Ovary (tissue), 9 donors: Measurements from ENCODE around the gene TLDC2. TPM values are rescaled to one million over a fixed set of nuclear protein-coding genes. Genes with fewer than 3 reads are reported as not detected.

Experiments
- DNase-seq, 5 donors: peaks; one replicate each; pipeline ENCODE4 v3.0.0-alpha.2; 2019 to 2020
- H3K27ac ChIP-seq, 2 donors: fragments of 200-600 bp; one replicate each; pipeline versions ENCODE4 v1.5.1 to v1.8.0; 2019 to 2022
- H3K27me3 ChIP-seq: fragments of 200-600 bp; one replicate; pipeline ENCODE4 v1.8.0; 2022
- H3K36me3 ChIP-seq: fragments of 200-600 bp; sonication (generic); one replicate; pipeline ENCODE4 v1.5.1; 2019
- H3K4me1 ChIP-seq: one replicate; pipeline ENCODE4 v1.8.1; 2013; ENCODE audit warnings: mild to moderate bottlenecking, moderate library complexity; ENCODE audit not compliant: insufficient read depth
- H3K4me3 ChIP-seq: fragments of 200-600 bp; sonication (generic); one replicate; pipeline ENCODE4 v1.5.1; 2017
- H3K9me3 ChIP-seq, 2 donors: fragments of 200-600 bp in 1 of 2; sonication (generic) in 1 of 2; one replicate each; pipeline versions ENCODE4 v1.5.1 to v1.8.1; 2013 to 2019; ENCODE audit warnings: mild to moderate bottlenecking in 1 of 2, moderate library complexity in 1 of 2
- CTCF ChIP-seq, 3 donors: fragments of 450-650 bp in 2 of 3; fragments of 200-600 bp in 1 of 3; IDR thresholded peaks; one replicate each; pipeline versions ENCODE4 v1.5.1 to v1.8.0; 2016 to 2022; ENCODE audit warnings: antibody characterized with exemption in 3 of 3, mild to moderate bottlenecking in 1 of 3
- EP300 ChIP-seq: sonication (generic); formaldehyde crosslinking; IDR thresholded peaks from one replicate; pipeline ENCODE4 v1.6.1; 2017; ENCODE audit warnings: antibody characterized with exemption
- POLR2A ChIP-seq: fragments of 450-650 bp; IDR thresholded peaks from one replicate; pipeline ENCODE4 v1.6.1; 2017; ENCODE audit warnings: antibody characterized with exemption, mild to moderate bottlenecking, moderate library complexity
- WGBS, 3 donors: extraction: QIAGEN DNeasy Blood & Tissue Kit in 1 of 3; methylation state at CpG; one replicate each; pipeline versions ENCODE4 v1.1.5 to v1.1.7; 2013 to 2017; 5-methylcytosine and 5-hydroxymethylcytosine counted together
- intact Hi-C, 4 donors: fragments of 100-400 bp; cut with DNase I; formaldehyde crosslinking; loops; one replicate each; pipeline versions ENCODE4 v1.11.0 to v1.15.1; 2022 to 2023
- polyA plus RNA-seq, 2 donors: library from polyadenylated mRNA; stranded (reverse); fragments of 200-250 nt in 1 of 2; fragments of 350-450 nt in 1 of 2; fragmentation: Illumina TruSeq in 1 of 2; extraction: RNeasy Lipid Tissue Mini Kit (QIAGEN cat#74804) in 1 of 2; gene quantifications; one replicate each; pipeline ENCODE4 v1.2.3, GENCODE V29; 2013 to 2014
- total RNA-seq, 7 donors: library from RNA; depleted of rRNA in 2 of 7; stranded (reverse); fragments of >200 nt in 2 of 7; fragmentation: NEBNext Ultra II Directional in 3 of 7; extraction: Animal tissue kit (Norgen Biotek cat#: 25700) in 3 of 7; gene quantifications; one replicate each; pipeline versions ENCODE4 v1.1.0 to v1.2.4, GENCODE V29; 2016 to 2023
- donor health status: DM: no; HTN: no; CAD: no; lungs with moderate emphysema.
- donor health status: DM: no; HTN: no; CAD: no.
- donor health status: Bipolar disorder and iron deficiency.
- donor health status: DM: yes; HTN: yes; CAD: no.
- donor health status: DM: no; HTN: no; CAD: no.
- donor health status: DM: yes; HTN: yes; CAD: no.

Gene TLDC2
- total and polyA plus RNA-seq, 9 donors: 0.10 to 0.95 (median 0.33) TPM; not detected in 4

DNA sequence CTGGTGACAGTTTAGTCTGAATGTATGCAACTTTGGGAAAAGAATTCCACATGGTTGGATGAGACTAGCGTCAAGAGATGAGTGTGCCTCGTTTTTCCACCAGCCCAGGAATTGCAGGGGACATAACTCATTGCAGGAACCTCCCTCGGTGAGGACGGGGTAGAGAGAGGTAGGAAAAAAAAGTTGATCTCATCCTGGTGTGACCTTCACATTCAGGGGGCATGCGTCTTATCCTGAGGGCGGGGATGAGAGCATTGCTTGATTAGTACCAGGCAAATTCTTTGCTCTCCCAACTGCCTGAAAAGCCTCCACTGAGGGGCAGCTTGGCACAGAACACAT, 11.8 kb downstream of the TLDC2 start:
- no peak overlapping the region for H3K27ac ChIP-seq
- WGBS, 3 donors: 21 to 28% (median 24%) methylated on average over 6 of the region's 6 CpGs
- intact Hi-C loops: loop anchor here in 1 of 4 donors (10.0 kb wide), 1 partner anchor 273 kb away; no protein-coding TSS in a partner anchor

GRCh38 chr20:36888880-36889516, 13.1 kb downstream of the TLDC2 start:
- TF ChIP-seq EP300 (no peak), CTCF (IDR thresholded peaks at IDR 0.05) (no peak), POLR2A (no peak)
- H3K4me1 ChIP-seq: no peaks in the 10 kb centered on the region
- no peak for DNase-seq
- WGBS, 3 donors: 74 to 83% (median 77%) methylated on average over 15 of the region's 15 CpGs
- H3K27ac ChIP-seq: no peak overlapping the region
- H3K4me3 ChIP-seq: no peak overlapping the region
- intact Hi-C loops: loop anchor here in 1 of 4 donors (10.0 kb wide), 1 partner anchor 274 kb away; no protein-coding TSS in a partner anchor
- H3K27me3 ChIP-seq: no peaks in the 10 kb centered on the region
- H3K9me3 ChIP-seq: no peaks in the 10 kb centered on the region
- H3K36me3 ChIP-seq: no peaks in the 10 kb centered on the region

More for the DNA sequence above, 11.8 kb downstream of the TLDC2 start:
- TF ChIP-seq EP300 (no peak), CTCF (IDR thresholded peaks at IDR 0.05) (no peak), POLR2A (no peak)
- Histone ChIP-seq H3K9me3 (no peaks in the 10 kb centered on the region), H3K4me1 (no peaks in the 10 kb centered on the region), H3K36me3 (no peaks in the 10 kb centered on the region), H3K27me3 (no peaks in the 10 kb centered on the region), H3K4me3 (no peak overlapping the region)
- no peak for DNase-seq

- no peak for TF ChIP-seq POLR2A
- no peak for TF ChIP-seq EP300
- TF ChIP-seq CTCF (IDR thresholded peaks at IDR 0.05): no peak
- Histone ChIP-seq H3K9me3 (no peaks in the 10 kb centered on the region), H3K27me3 (no peaks in the 10 kb centered on the region), H3K4me1 (no peaks in the 10 kb centered on the region), H3K27ac (no peak overlapping the region), H3K36me3 (no peaks in the 10 kb centered on the region), H3K4me3 (no peak overlapping the region)
- WGBS, 3 donors: 82 to 86% (median 85%) methylated on average over 9 of the region's 9 CpGs
- intact Hi-C loops: no loop called here
- no peak for DNase-seq
Measured at GRCh38 chr20:36890586-36890985, 14.6 kb downstream of the TLDC2 start.

DNA sequence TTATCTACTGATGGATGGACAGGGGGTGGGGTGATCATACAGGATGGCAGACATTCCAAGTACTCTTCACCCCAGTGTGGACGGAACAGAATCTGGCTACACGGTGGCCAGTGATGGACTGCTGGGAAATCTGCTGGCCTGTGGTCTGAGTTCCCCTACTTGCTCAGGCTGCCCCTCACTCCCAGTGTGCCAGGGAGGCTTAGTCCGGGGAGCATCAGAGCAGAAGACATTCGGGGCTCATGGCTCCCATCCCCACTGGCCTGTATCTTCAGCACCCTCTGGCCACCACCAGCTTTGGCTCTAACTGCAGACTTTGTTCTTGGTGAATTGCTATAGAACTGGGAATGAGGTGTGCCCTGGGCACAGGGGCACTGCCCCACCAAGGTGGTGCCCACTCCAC, 15.3 kb downstream of the TLDC2 start:
- intact Hi-C loops: no loop called here
- no peaks in the 10 kb centered on the region for H3K9me3 ChIP-seq
- H3K4me1 ChIP-seq: no peaks in the 10 kb centered on the region
- 82 to 89% (median 87%) methylated on average over 4 of the region's 4 CpGs for WGBS, 3 donors
- TF ChIP-seq CTCF (IDR thresholded peaks at IDR 0.05) (no peak), EP300 (no peak), POLR2A (no peak)
- H3K4me3 ChIP-seq: no peak overlapping the region
- no peaks in the 10 kb centered on the region for H3K27me3 ChIP-seq
- no peaks in the 10 kb centered on the region for H3K36me3 ChIP-seq
- no peak overlapping the region for H3K27ac ChIP-seq
- no peak for DNase-seq
